Kidney (tissue), 14 donors: ENCODE data around the gene UNC45A. TPM values are rescaled to one million over a fixed set of nuclear protein-coding genes. Genes with fewer than 3 reads are reported as not detected.
A peak's percentile ranks its signal among the peaks of the same experiment; 100 is the strongest.

ENCODE experiments used
- DNase-seq, 5 donors: peaks; one replicate each; pipeline ENCODE4 v3.0.0-alpha.2; 2013 to 2020
- FAIRE-seq: peaks from 2 replicates; lab custom pipeline; 2012; peaks lifted over from hg19 to GRCh38; lab: Jason Lieb, UNC
- H3K27ac ChIP-seq, 2 donors: one replicate each; pipeline ENCODE4 v1.7.0; 2013; ENCODE audit warnings: low read depth in 2 of 2, low read length in 2 of 2, inconsistent platforms in 1 of 2
- H3K27me3 ChIP-seq: one replicate; pipeline ENCODE4 v1.7.1; 2013; ENCODE audit warnings: low read length, inconsistent platforms; ENCODE audit not compliant: control insufficient read depth, insufficient read depth
- H3K36me3 ChIP-seq, 3 donors: one replicate each; pipeline versions ENCODE4 v1.7.0 to v1.7.1; 2013; ENCODE audit warnings: low read length in 3 of 3, control low read depth in 1 of 3, inconsistent platforms in 1 of 3; ENCODE audit not compliant: insufficient read depth in 3 of 3, control insufficient read depth in 2 of 3
- H3K4me1 ChIP-seq, 3 donors: one replicate each; pipeline versions ENCODE4 v1.7.0 to v1.7.1; 2013; ENCODE audit warnings: low read length in 3 of 3, inconsistent platforms in 1 of 3, low read depth in 1 of 3; ENCODE audit not compliant: control insufficient read depth in 2 of 3, insufficient read depth in 2 of 3
- H3K4me3 ChIP-seq, 3 donors: one replicate each; pipeline versions ENCODE4 v1.7.0 to v1.8.1; 2013; ENCODE audit warnings: low read length in 3 of 3, control low read depth in 1 of 3, inconsistent platforms in 1 of 3
- H3K9ac ChIP-seq, 3 donors: one replicate each; pipeline versions ENCODE4 v1.7.0 to v1.7.1; 2013; ENCODE audit warnings: low read length in 3 of 3, control low read depth in 1 of 3, inconsistent platforms in 1 of 3
- H3K9me3 ChIP-seq, 3 donors: one replicate each; pipeline versions ENCODE4 v1.7.0 to v1.7.1; 2013; ENCODE audit warnings: low read length in 3 of 3, control low read depth in 1 of 3, inconsistent platforms in 1 of 3; ENCODE audit not compliant: control insufficient read depth in 2 of 3, insufficient read depth in 1 of 3
- intact Hi-C: fragments of 100-400 bp; cut with DNase I; formaldehyde crosslinking; loops from one replicate; pipeline ENCODE4 v1.11.1; 2022
- polyA plus RNA-seq: library from polyadenylated mRNA; stranded (reverse); fragments of 350-450 nt; fragmentation: Illumina TruSeq; extraction: RNeasy Lipid Tissue Mini Kit (QIAGEN cat#74804); gene quantifications from one replicate; pipeline ENCODE4 v1.2.3, GENCODE V29; 2014; ENCODE audit warnings: low read depth, low replicate concordance; ENCODE audit not compliant: insufficient read depth
- total RNA-seq: library from RNA; stranded (reverse); fragmentation: NEBNext Ultra II Directional; extraction: Animal tissue kit (Norgen Biotek cat#: 25700); gene quantifications from one replicate; pipeline ENCODE4 v1.2.1, GENCODE V29; 2021
- TF ChIP-seq, protein P1 (sequence below): IDR thresholded peaks from 3 replicates; pipeline ENCODE4 v1.5.1; 2012; ENCODE audit warnings: mild to moderate bottlenecking, moderate library complexity, borderline replicate concordance; ENCODE audit not compliant: insufficient read depth; ENCODE audit errors: extremely low read depth
- donor health status: control.
- donor health status: control.
- donor health status: control.
- donor health status: control.
- donor health status: control.
- donor health status: DM: yes; HTN: yes; CAD: no.
- donor health status: Normal renal cell carcinoma (clear cell type).

The UNC45A gene
- total and polyA plus RNA-seq, 2 donors from 2014 or later: 48.9 to 62.8 TPM

DNA sequence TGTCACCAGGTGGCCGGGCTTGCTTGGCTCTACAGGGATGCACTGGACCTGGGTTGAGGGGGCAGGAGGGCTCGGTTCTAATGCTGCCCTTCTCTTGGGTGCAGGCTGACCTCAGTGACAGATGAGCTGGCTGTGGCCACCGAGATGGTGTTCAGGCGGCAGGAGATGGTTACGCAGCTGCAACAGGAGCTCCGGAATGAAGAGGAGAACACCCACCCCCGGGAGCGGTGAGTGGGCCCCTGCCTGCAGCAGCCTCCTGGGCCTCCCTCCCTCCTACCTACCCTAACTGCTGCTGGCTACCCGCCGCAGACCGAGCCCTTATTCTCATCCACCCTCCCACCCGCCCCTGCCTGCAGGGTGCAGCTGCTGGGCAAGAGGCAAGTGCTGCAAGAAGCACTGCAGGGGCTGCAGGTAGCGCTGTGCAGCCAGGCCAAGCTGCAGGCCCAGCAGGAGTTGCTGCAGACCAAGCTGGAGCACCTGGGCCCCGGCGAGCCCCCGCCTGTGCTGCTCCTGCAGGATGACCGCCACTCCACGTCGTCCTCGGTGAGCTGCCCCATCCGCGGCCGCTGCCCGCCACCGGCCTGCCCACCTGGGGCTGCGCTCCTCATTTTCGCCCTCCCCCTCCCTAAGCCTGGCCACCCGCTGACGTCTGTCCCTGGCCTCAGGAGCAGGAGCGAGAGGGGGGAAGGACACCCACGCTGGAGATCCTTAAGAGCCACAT, 45.2 kb upstream of the UNC45A start:
- peaks cover 0 to 10% (median 0%) of the 10 kb centered on the region in 3 donors for H3K4me1 ChIP-seq
- no peak overlapping the region for H3K9ac ChIP-seq
- H3K27me3 ChIP-seq: no peaks in the 10 kb centered on the region
- peaks cover 0 to 5% (median 4%) of the 10 kb centered on the region in 3 donors for H3K36me3 ChIP-seq
- DNase-seq: peak in 1 of 5 donors; percentile 68
- H3K27ac ChIP-seq: no peak overlapping the region
- no peaks in the 10 kb centered on the region for H3K9me3 ChIP-seq
- TF ChIP-seq, protein P1, sequence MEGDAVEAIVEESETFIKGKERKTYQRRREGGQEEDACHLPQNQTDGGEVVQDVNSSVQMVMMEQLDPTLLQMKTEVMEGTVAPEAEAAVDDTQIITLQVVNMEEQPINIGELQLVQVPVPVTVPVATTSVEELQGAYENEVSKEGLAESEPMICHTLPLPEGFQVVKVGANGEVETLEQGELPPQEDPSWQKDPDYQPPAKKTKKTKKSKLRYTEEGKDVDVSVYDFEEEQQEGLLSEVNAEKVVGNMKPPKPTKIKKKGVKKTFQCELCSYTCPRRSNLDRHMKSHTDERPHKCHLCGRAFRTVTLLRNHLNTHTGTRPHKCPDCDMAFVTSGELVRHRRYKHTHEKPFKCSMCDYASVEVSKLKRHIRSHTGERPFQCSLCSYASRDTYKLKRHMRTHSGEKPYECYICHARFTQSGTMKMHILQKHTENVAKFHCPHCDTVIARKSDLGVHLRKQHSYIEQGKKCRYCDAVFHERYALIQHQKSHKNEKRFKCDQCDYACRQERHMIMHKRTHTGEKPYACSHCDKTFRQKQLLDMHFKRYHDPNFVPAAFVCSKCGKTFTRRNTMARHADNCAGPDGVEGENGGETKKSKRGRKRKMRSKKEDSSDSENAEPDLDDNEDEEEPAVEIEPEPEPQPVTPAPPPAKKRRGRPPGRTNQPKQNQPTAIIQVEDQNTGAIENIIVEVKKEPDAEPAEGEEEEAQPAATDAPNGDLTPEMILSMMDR: no peak
- FAIRE-seq: no peak
- no peak overlapping the region for H3K4me3 ChIP-seq
- intact Hi-C loops: no loop called here

DNA sequence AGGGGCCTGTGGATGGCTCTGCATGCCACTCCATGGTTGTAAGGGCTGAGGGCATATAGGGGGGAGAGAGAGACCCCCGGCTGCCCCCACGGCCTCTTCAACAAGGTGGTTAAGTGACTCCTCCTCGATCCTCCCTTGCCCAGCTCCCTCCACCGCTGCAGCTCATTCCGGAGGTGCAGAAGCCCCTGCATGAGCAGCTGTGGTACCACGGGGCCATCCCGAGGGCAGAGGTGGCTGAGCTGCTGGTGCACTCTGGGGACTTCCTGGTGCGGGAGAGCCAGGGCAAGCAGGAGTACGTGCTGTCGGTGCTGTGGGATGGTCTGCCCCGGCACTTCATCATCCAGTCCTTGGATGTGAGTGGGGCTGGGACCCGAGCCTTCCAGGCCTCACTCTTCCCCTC, 44.2 kb upstream of the UNC45A start:
- Histone ChIP-seq H3K27me3 (no peaks in the 10 kb centered on the region), H3K4me1 (peaks cover 0 to 1% (median 0%) of the 10 kb centered on the region in 3 donors), H3K27ac (no peak overlapping the region), H3K9me3 (no peaks in the 10 kb centered on the region), H3K4me3 (no peak overlapping the region), H3K36me3 (peaks cover 0 to 5% (median 4%) of the 10 kb centered on the region in 3 donors), H3K9ac (no peak overlapping the region)
- FAIRE-seq (no peak), DNase-seq (peak in 1 of 5 donors; percentile 73)
- intact Hi-C loops: no loop called here
- TF ChIP-seq, protein P1: no peak

DNA sequence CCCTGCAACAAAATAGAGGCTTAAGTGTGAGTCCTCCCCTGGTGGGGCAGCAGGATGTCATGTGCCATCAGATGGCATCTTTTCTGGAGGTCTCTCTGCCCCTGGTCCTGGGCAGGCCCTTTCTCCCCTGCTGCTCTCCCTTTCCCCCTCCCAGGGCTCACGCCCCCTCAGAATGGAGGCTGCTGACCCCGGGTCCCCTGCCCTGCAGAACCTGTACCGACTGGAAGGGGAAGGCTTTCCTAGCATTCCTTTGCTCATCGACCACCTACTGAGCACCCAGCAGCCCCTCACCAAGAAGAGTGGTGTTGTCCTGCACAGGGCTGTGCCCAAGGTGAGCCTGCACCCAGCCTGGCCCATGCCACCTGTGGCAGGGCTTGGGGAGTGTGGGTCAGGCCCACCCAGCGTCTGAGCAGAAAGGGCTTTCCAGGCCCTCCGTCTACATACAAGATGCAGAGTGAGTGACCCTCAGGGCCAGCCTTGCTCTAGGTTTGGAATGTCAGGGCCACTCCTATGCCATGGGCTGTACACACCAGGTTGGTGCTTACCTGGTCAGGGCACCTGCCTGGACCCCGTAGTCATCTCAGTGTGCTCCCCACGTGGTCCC, 43.6 kb upstream of the UNC45A start:
- Histone ChIP-seq H3K4me3 (no peak overlapping the region), H3K4me1 (no peaks in the 10 kb centered on the region), H3K27me3 (no peaks in the 10 kb centered on the region), H3K36me3 (peaks cover 0 to 5% (median 4%) of the 10 kb centered on the region in 3 donors), H3K27ac (no peak overlapping the region), H3K9ac (no peak overlapping the region), H3K9me3 (no peaks in the 10 kb centered on the region)
- intact Hi-C loops: no loop called here
- DNase-seq (no peak), FAIRE-seq (no peak)
- TF ChIP-seq, protein P1: no peak
